PC-9 (cell line): Measurements from ENCODE around the gene ATXN7L3B. TPM values are rescaled to one million over a fixed set of nuclear protein-coding genes. Genes with fewer than 3 reads are reported as not detected.

Experiments used
- BruUV-seq: library from RNA; stranded (reverse); fragments of 400-500 nt; replicated peaks from 2 replicates; lab custom pipeline; 2021; lab: Mats Ljungman, UMichigan
- CTCF ChIA-PET: fragments of 300-600 bp; sonication (Branson Sonifier 250); formaldehyde crosslinking; loops from one replicate; lab custom pipeline; 2022; ENCODE audit warnings: antibody characterized with exemption; lab: Charles Lee
- POLR2A ChIA-PET: fragments of 300-600 bp; sonication (Branson Sonifier 250); formaldehyde crosslinking; loops from one replicate; lab custom pipeline; 2022; ENCODE audit warnings: antibody characterized with exemption; ENCODE audit not compliant: unreplicated experiment; lab: Charles Lee
- DNase-seq, 2 experiments: peaks; one replicate each; pipeline versions ENCODE4 v3.0.0 to v3.0.0-alpha.2; 2015 to 2022; ENCODE audit warnings: mixed read lengths in 1 of 2
- H2AFZ ChIP-seq: fragments of 200-600 bp; sonication (generic); 2 replicates; pipeline ENCODE4 v1.8.1; 2017; ENCODE audit warnings: antibody characterized with exemption
- H3F3A ChIP-seq: fragments of 200-600 bp; sonication (generic); 2 replicates; pipeline ENCODE4 v1.8.1; 2017; ENCODE audit warnings: antibody characterized with exemption, mild to moderate bottlenecking, low read depth; ENCODE audit not compliant: insufficient read depth
- H3K27ac ChIP-seq: fragments of 200-600 bp; sonication (generic); 2 replicates; pipeline ENCODE4 v1.6.1; 2016; ENCODE audit warnings: mixed run types
- H3K27me3 ChIP-seq: fragments of 200-600 bp; sonication (generic); 2 replicates; pipeline ENCODE4 v1.6.1; 2016; ENCODE audit warnings: low read depth, mixed run types; ENCODE audit not compliant: insufficient read depth
- H3K36me3 ChIP-seq: fragments of 200-600 bp; sonication (generic); 2 replicates; pipeline ENCODE4 v1.6.1; 2016; ENCODE audit warnings: low read depth, mixed run types
- H3K4me1 ChIP-seq: fragments of 200-600 bp; sonication (generic); replicated peaks from 2 replicates; pipeline ENCODE4 v1.6.1; 2016; ENCODE audit warnings: mixed run types; ENCODE audit not compliant: insufficient read depth
- H3K4me2 ChIP-seq: fragments of 200-600 bp; sonication (generic); 2 replicates; pipeline ENCODE4 v1.6.1; 2017; ENCODE audit warnings: mixed run types
- H3K4me3 ChIP-seq: fragments of 200-600 bp; sonication (generic); 2 replicates; pipeline ENCODE4 v1.6.1; 2016; ENCODE audit warnings: mixed run types
- H3K79me2 ChIP-seq: fragments of 200-600 bp; sonication (generic); 2 replicates; pipeline ENCODE4 v1.6.1; 2017; ENCODE audit warnings: low read depth, mixed run types
- H3K9me2 ChIP-seq: fragments of 200-600 bp; sonication (generic); 2 replicates; pipeline ENCODE4 v1.8.1; 2017; ENCODE audit warnings: mild to moderate bottlenecking; ENCODE audit not compliant: insufficient read depth
- H3K9me3 ChIP-seq: fragments of 200-600 bp; sonication (generic); 2 replicates; pipeline ENCODE4 v1.8.1; 2016; ENCODE audit warnings: low read depth; ENCODE audit not compliant: insufficient read depth
- H4K20me1 ChIP-seq: fragments of 200-600 bp; sonication (generic); 2 replicates; pipeline ENCODE4 v1.8.1; 2017; ENCODE audit not compliant: insufficient read depth
- CTCF ChIP-seq: fragments of 200-600 bp; sonication (generic); conservative IDR thresholded peaks from 2 replicates; pipeline ENCODE4 v1.6.1; 2017; ENCODE audit warnings: mixed run types, antibody characterized with exemption, mild to moderate bottlenecking, moderate library complexity
- EZH2 ChIP-seq: fragments of 200-600 bp; sonication (generic); IDR thresholded peaks from 2 replicates; pipeline ENCODE4 v1.8.0; 2017; ENCODE audit warnings: antibody characterized with exemption, low read depth
- intact Hi-C: fragments of 100-400 bp; cut with micrococcal nuclease; formaldehyde crosslinking; loops from one replicate; pipeline ENCODE4 v1.10.0; 2022; ENCODE audit not compliant: unreplicated experiment
- total RNA-seq: library from RNA; stranded (reverse); gene quantifications from 2 replicates; pipeline ENCODE4 v1.2.3, GENCODE V29; 2021

ATXN7L3B gene
- total RNA-seq, 1 experiment from 2014 or later = 31.6 TPM

GRCh38 chr12:74526535-74526934, 11.1 kb upstream of the ATXN7L3B start:
- no peak for TF ChIP-seq CTCF
- TF ChIP-seq EZH2 = no peak
- Histone ChIP-seq H3K4me2 (no peak overlapping the region), H3K27ac (no peak overlapping the region), H3K4me3 (no peak overlapping the region), H2AFZ (no peak overlapping the region), H3K79me2 (no peaks in the 10 kb centered on the region), H4K20me1 (no peaks in the 10 kb centered on the region), H3K9me3 (no peaks in the 10 kb centered on the region), H3K36me3 (no peaks in the 10 kb centered on the region), H3K27me3 (no peaks in the 10 kb centered on the region), H3K4me1 (no peaks in the 10 kb centered on the region), H3K9me2 (no peaks in the 10 kb centered on the region; the same call in 1 of the 2 replicates), H3F3A (no peaks in the 10 kb centered on the region)
- intact Hi-C loops = no loop called here
- ChIA-PET CTCF (no interaction called here), POLR2A (no interaction called here)
- no TSS peak for BruUV-seq
- no peak for DNase-seq

DNA sequence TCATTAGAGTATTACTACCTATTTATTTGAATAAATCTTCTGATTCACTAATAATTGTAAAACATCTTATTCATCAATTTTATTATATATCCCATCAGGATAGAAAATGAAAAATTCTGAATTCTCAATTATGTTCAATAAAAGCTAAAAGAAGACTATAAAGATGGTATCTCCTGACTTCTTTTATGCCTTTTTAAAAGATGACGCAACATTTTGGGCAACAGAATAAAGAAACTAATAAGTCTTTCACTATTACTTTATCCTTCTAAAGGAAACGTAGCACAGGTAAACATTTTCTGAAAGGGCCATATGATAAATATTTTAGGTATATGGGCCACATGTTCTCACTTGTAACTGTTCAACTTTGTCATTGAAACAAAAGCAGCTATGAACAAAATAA, 10.1 kb upstream of the ATXN7L3B start:
- Histone ChIP-seq H3K4me1 (no peaks in the 10 kb centered on the region), H3K27me3 (no peaks in the 10 kb centered on the region), H3F3A (no peaks in the 10 kb centered on the region), H3K9me3 (no peaks in the 10 kb centered on the region), H3K4me3 (no peak overlapping the region), H3K4me2 (no peak overlapping the region), H4K20me1 (no peaks in the 10 kb centered on the region), H3K27ac (no peak overlapping the region), H3K9me2 (no peaks in the 10 kb centered on the region; the same call in 1 of the 2 replicates), H2AFZ (no peak overlapping the region), H3K36me3 (no peaks in the 10 kb centered on the region), H3K79me2 (no peaks in the 10 kb centered on the region)
- ChIA-PET POLR2A (no interaction called here), CTCF (no interaction called here)
- no peak for DNase-seq
- BruUV-seq = no TSS peak
- intact Hi-C loops = no loop called here
- TF ChIP-seq EZH2 (no peak), CTCF (no peak)

DNA sequence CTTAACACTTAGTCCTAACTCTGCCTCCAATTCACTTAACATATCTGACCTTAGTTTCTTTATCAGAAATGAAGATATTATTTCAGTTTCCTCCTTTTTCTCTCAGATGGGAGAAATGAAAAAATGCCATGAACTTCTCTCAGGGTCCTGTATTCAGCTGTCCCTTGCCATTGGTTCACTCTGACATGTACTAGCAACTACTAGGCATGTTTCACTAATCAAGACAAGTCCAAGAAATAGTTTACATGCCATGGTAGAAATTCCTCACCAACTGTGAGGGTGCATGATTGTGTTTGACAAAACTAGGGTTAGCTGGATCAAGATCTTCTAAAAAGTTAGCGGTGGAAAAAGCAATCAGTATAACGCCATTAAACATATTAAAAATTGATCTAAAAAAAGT, 7.0 kb upstream of the ATXN7L3B start:
- Histone ChIP-seq H3K4me3 (no peak overlapping the region), H3K79me2 (no peaks in the 10 kb centered on the region), H3K4me1 (no peaks in the 10 kb centered on the region), H4K20me1 (no peaks in the 10 kb centered on the region), H3K27me3 (no peaks in the 10 kb centered on the region), H3K27ac (no peak overlapping the region), H3F3A (no peaks in the 10 kb centered on the region), H2AFZ (no peak overlapping the region), H3K9me3 (no peaks in the 10 kb centered on the region), H3K4me2 (no peak overlapping the region), H3K9me2 (no peaks in the 10 kb centered on the region; the same call in 1 of the 2 replicates), H3K36me3 (no peaks in the 10 kb centered on the region)
- no peak for TF ChIP-seq EZH2
- TF ChIP-seq CTCF = no peak
- ChIA-PET POLR2A (no interaction called here), CTCF (no interaction called here)
- BruUV-seq = no TSS peak
- no peak for DNase-seq
- intact Hi-C loops = loop anchor here (10.0 kb wide), 2 partner anchors 506 to 596 kb away; no protein-coding TSS in a partner anchor
